ENCODE data around the gene RHBDF1.

Gene RHBDF1

GRCh38 chr16:72561-73548 lies at the start of gene RHBDF1:
RHBDF1 (minus strand) TSS chr16:72631; CDS start chr16:65015, 7,616 bp downstream.
- ChIA-PET POLR2A (interaction anchor here (1.3 to 2.3 kb wide), 3 partner anchors 11 to 17 kb away, joined by 3 to 10 read pairs (median 6); no protein-coding TSS in a partner anchor), CTCF (interaction anchor here (1.3 to 25.1 kb wide), 4 partner anchors 18 to 289 kb away, joined by 5 to 728 read pairs (median 14); no protein-coding TSS in a partner anchor)
- no peak for TF ChIP-seq CTCF (IDR thresholded peaks at IDR 0.05; ENCODE audit: insufficient read depth, low read length, missing control alignments)
- H3K4me3 ChIP-seq (ENCODE audit: low read depth, low read length) = peak within 1 kb of the TSS; percentile 76
- no peak for DNase-seq (ENCODE audit: low read depth, low spot score)

GRCh38 chr16:120756-121155 lies 48.3 kb upstream of the RHBDF1 start:
- POLR2A ChIA-PET = no interaction called here
- DNase-seq (ENCODE audit: low read depth, low spot score) = no peak
- CTCF ChIA-PET = interaction anchor here (4.8 to 8.8 kb wide), 3 partner anchors 10 to 25 kb away, joined by 37 to 120 read pairs (median 54); no protein-coding TSS in a partner anchor
- H3K4me3 ChIP-seq (ENCODE audit: low read depth, low read length) = no peak overlapping the region
- TF ChIP-seq CTCF (IDR thresholded peaks at IDR 0.05; ENCODE audit: insufficient read depth, low read length, missing control alignments) = no peak

- TF ChIP-seq CTCF (IDR thresholded peaks at IDR 0.05; ENCODE audit: insufficient read depth, low read length, missing control alignments) = no peak
- CTCF ChIA-PET = interaction anchor here (3.6 to 8.8 kb wide), 4 partner anchors 11 to 61 kb away, joined by 32 to 120 read pairs (median 46); partner anchors contain the start of gene HBQ1
These were observed 47.5 kb upstream of the RHBDF1 start for GRCh38 chr16:119835-120491.

GRCh38 chr16:119295-119694 lies 46.9 kb upstream of the RHBDF1 start:
- H3K4me3 ChIP-seq (ENCODE audit: low read depth, low read length) = no peak overlapping the region
- no peak for DNase-seq (ENCODE audit: low read depth, low spot score)
- no peak for TF ChIP-seq CTCF (IDR thresholded peaks at IDR 0.05; ENCODE audit: insufficient read depth, low read length, missing control alignments)
- ChIA-PET CTCF (interaction anchor here (3.6 to 8.8 kb wide), 4 partner anchors 12 to 61 kb away, joined by 32 to 120 read pairs (median 46); partner anchors contain the start of gene HBQ1), POLR2A (no interaction called here)

More at GRCh38 chr16:119835-120491, 47.5 kb upstream of the RHBDF1 start:
- POLR2A ChIA-PET = no interaction called here
- H3K4me3 ChIP-seq (ENCODE audit: low read depth, low read length) = no peak overlapping the region
- no peak for DNase-seq (ENCODE audit: low read depth, low spot score)

GRCh38 chr16:118857-119256 lies 46.4 kb upstream of the RHBDF1 start:
- no peak for TF ChIP-seq CTCF (IDR thresholded peaks at IDR 0.05; ENCODE audit: insufficient read depth, low read length, missing control alignments)
- POLR2A ChIA-PET = no interaction called here
- no peak overlapping the region for H3K4me3 ChIP-seq (ENCODE audit: low read depth, low read length)
- DNase-seq (ENCODE audit: low read depth, low spot score) = no peak
- CTCF ChIA-PET = interaction anchor here (0.9 to 8.8 kb wide), 9 partner anchors 12 to 230 kb away, joined by 3 to 120 read pairs (median 10); partner anchors contain the start of genes HBQ1 and NPRL3
